Keratinocyte (primary cell): ENCODE data around the gene TRMT10A. TPM values are rescaled to one million over a fixed set of nuclear protein-coding genes. Genes with fewer than 3 reads are reported as not detected.

Experiments
- DNase-seq: peaks from one replicate; pipeline ENCODE4 v3.0.0-alpha.2; 2011; ENCODE audit warnings: low read depth, missing footprints, low spot score
- FAIRE-seq: peaks from 2 replicates; lab custom pipeline; 2011; peaks lifted over from hg19 to GRCh38; lab: Jason Lieb, UNC
- H2AFZ ChIP-seq: 2 replicates; pipeline ENCODE4 v1.6.0; 2012; ENCODE audit warnings: low read length, control low read depth, inconsistent platforms; ENCODE audit not compliant: control insufficient read depth
- H3K27ac ChIP-seq: 2 replicates; pipeline ENCODE4 v1.5.1; 2011; ENCODE audit warnings: low read length; ENCODE audit not compliant: control insufficient read depth, insufficient read depth
- H3K27me3 ChIP-seq: 3 replicates; pipeline ENCODE4 v1.6.0; 2011; ENCODE audit warnings: low read length; ENCODE audit not compliant: control insufficient read depth, insufficient read depth; ENCODE audit errors: extremely low read depth
- H3K36me3 ChIP-seq, 2 experiments: 2 replicates in 1 of 2; 3 replicates in 1 of 2; pipeline ENCODE4 v1.5.1; 2011; ENCODE audit warnings: low read length in 2 of 2, mild to moderate bottlenecking in 1 of 2; ENCODE audit not compliant: control insufficient read depth in 2 of 2, insufficient read depth in 2 of 2; ENCODE audit errors: extremely low read depth in 1 of 2
- H3K4me1 ChIP-seq: 3 replicates; pipeline ENCODE4 v1.5.1; 2011; ENCODE audit warnings: low read length; ENCODE audit not compliant: control insufficient read depth, insufficient read depth; ENCODE audit errors: extremely low read depth
- H3K4me2 ChIP-seq: 3 replicates; pipeline ENCODE4 v1.6.0; 2011; ENCODE audit warnings: low read depth, low read length; ENCODE audit not compliant: control insufficient read depth, insufficient read depth; ENCODE audit errors: extremely low read depth
- H3K4me3 ChIP-seq, 3 experiments: fragments of 200-600 bp in 1 of 3; sonication (generic) in 1 of 3; 2 replicates in 2 of 3; 3 replicates in 1 of 3; pipeline ENCODE4 v1.5.1; 2011 to 2016; ENCODE audit warnings: low read length in 3 of 3, mild to moderate bottlenecking in 3 of 3, control low read depth in 2 of 3, inconsistent platforms in 1 of 3, low read depth in 1 of 3, mixed read lengths in 1 of 3, mixed run types in 1 of 3, moderate library complexity in 1 of 3; ENCODE audit not compliant: control insufficient read depth in 2 of 3, insufficient read depth in 2 of 3; ENCODE audit errors: extremely low read depth in 1 of 3
- H3K79me2 ChIP-seq: 2 replicates; pipeline ENCODE4 v1.6.0; 2012; ENCODE audit warnings: low read length; ENCODE audit not compliant: control insufficient read depth, insufficient read depth
- H3K9ac ChIP-seq: 3 replicates; pipeline ENCODE4 v1.6.0; 2011; ENCODE audit warnings: low read length; ENCODE audit not compliant: control insufficient read depth, insufficient read depth; ENCODE audit errors: extremely low read depth
- H3K9me1 ChIP-seq: 3 replicates; pipeline ENCODE4 v1.6.0; 2011; ENCODE audit warnings: low read length; ENCODE audit not compliant: control insufficient read depth, insufficient read depth; ENCODE audit errors: extremely low read depth
- H3K9me3 ChIP-seq: 2 replicates; pipeline ENCODE4 v1.5.1; 2012; ENCODE audit warnings: low read depth, low read length; ENCODE audit not compliant: control insufficient read depth
- H4K20me1 ChIP-seq: 3 replicates; pipeline ENCODE4 v1.6.0; 2011; ENCODE audit warnings: low read length; ENCODE audit not compliant: control insufficient read depth, insufficient read depth; ENCODE audit errors: extremely low read depth
- CTCF ChIP-seq, 3 experiments: IDR thresholded peaks in 1 of 3; conservative IDR thresholded peaks in 1 of 3; optimal IDR thresholded peaks in 1 of 3; 2 replicates in 2 of 3; 3 replicates in 1 of 3; pipeline versions ENCODE3 to v1.5.1; 2011; ENCODE audit warnings: low read length in 3 of 3, mild to moderate bottlenecking in 3 of 3, moderate library complexity in 2 of 3, control low read depth in 1 of 3, inconsistent platforms in 1 of 3; ENCODE audit not compliant: insufficient read depth in 2 of 3; ENCODE audit errors: extremely low read depth in 1 of 3
- EZH2 ChIP-seq: IDR thresholded peaks from one replicate; pipeline ENCODE4 v1.6.1; 2012; ENCODE audit warnings: inconsistent platforms, mild to moderate bottlenecking, low read length, moderate library complexity
- dilution Hi-C: fragments of 300-500 bp; cut with MboI; formaldehyde crosslinking; loops from one replicate; pipeline ENCODE4 v1.7.0; 2020; ENCODE audit warnings: low sequenced_read_pairs; ENCODE audit not compliant: extremely low pct_ligation_motif_present
- polyA plus RNA-seq, 5 experiments: library from polyadenylated mRNA; depleted of rRNA in 3 of 5; stranded (reverse) in 3 of 5; stranded (forward) in 1 of 5; unstranded in 1 of 5; fragments of >200 nt; gene quantifications; 1 replicate in 1 of 5; 2 replicates in 3 of 5; 3 replicates in 1 of 5; pipeline versions ENCODE4 v1.2.1 to v1.2.3, GENCODE V29; 2011 to 2012; ENCODE audit warnings: missing spikeins in 2 of 5, low read depth in 1 of 5, low replicate concordance in 1 of 5

The TRMT10A gene
- polyA plus RNA-seq, 1 donor (not counting 4 experiments of a cell fraction or from before 2014, with no cell fraction given), result 8.2 TPM

GRCh38 chr4:99507762-99508161, 56.1 kb downstream of the TRMT10A start:
- FAIRE-seq, result peak; percentile 65
- Histone ChIP-seq H2AFZ (no peak overlapping the region), H3K9ac (no peak overlapping the region), H3K36me3 (no peaks in the 10 kb centered on the region), H4K20me1 (no peaks in the 10 kb centered on the region), H3K9me3 (no peaks in the 10 kb centered on the region), H3K27ac (no peak overlapping the region), H3K4me1 (peaks cover 10% of the 10 kb centered on the region), H3K4me3 (no peak overlapping the region), H3K27me3 (no peaks in the 10 kb centered on the region), H3K79me2 (no peaks in the 10 kb centered on the region), H3K9me1 (no peaks in the 10 kb centered on the region), H3K4me2 (no peak overlapping the region)
- no peak for DNase-seq
- dilution Hi-C loops, result no loop called here
- TF ChIP-seq CTCF (optimal IDR thresholded peaks at IDR 0.05 in 1 of 3, IDR thresholded peaks at IDR 0.05 in 1 of 3, conservative IDR thresholded peaks at IDR 0.05 in 1 of 3; ENCODE audit: extremely low read depth in 1 of 3, insufficient read depth in 2 of 3, low read length in 3 of 3) (no peak), EZH2 (no peak)

- DNase-seq, result no peak
- FAIRE-seq, result no peak
- Histone ChIP-seq H3K4me1 (peaks cover 10% of the 10 kb centered on the region), H4K20me1 (no peaks in the 10 kb centered on the region), H3K79me2 (no peaks in the 10 kb centered on the region), H3K27ac (no peak overlapping the region), H3K9me3 (no peaks in the 10 kb centered on the region), H3K27me3 (no peaks in the 10 kb centered on the region), H3K4me3 (no peak overlapping the region), H3K9me1 (no peaks in the 10 kb centered on the region), H3K4me2 (no peak overlapping the region), H3K9ac (no peak overlapping the region), H2AFZ (no peak overlapping the region), H3K36me3 (no peaks in the 10 kb centered on the region)
- dilution Hi-C loops, result no loop called here
- no peak for TF ChIP-seq EZH2
- TF ChIP-seq CTCF (optimal IDR thresholded peaks at IDR 0.05 in 1 of 3, IDR thresholded peaks at IDR 0.05 in 1 of 3, conservative IDR thresholded peaks at IDR 0.05 in 1 of 3; ENCODE audit: extremely low read depth in 1 of 3, insufficient read depth in 2 of 3, low read length in 3 of 3), result no peak
These were observed 56.5 kb downstream of the TRMT10A start for GRCh38 chr4:99507349-99507748.
